GM12865 (cell line): ENCODE results near the gene FRAS1.

ENCODE experiments used
- DNase-seq: peaks from one replicate; pipeline ENCODE4 v3.0.0; 2010; ENCODE audit warnings: low read depth
- H3K4me3 ChIP-seq: 2 replicates; pipeline ENCODE4 v1.5.1; 2011; ENCODE audit warnings: mild to moderate bottlenecking, low read depth, low read length, control low read depth
- CTCF ChIP-seq: IDR thresholded peaks from 2 replicates; pipeline ENCODE4 v1.5.1; 2011; ENCODE audit warnings: low read length, control low read depth, low read depth, inconsistent platforms; ENCODE audit not compliant: insufficient read depth; ENCODE audit errors: missing control alignments

Gene FRAS1

GRCh38 chr4:78291277-78291676 is 234.2 kb downstream of the FRAS1 start:
- no peak for DNase-seq
- no peak overlapping the region for H3K4me3 ChIP-seq
- TF ChIP-seq CTCF = no peak

GRCh38 chr4:78292341-78292740 is 235.2 kb downstream of the FRAS1 start:
- no peak for DNase-seq
- TF ChIP-seq CTCF = no peak
- no peak overlapping the region for H3K4me3 ChIP-seq

GRCh38 chr4:78292856-78293255 is 235.7 kb downstream of the FRAS1 start:
- no peak for DNase-seq
- no peak overlapping the region for H3K4me3 ChIP-seq
- no peak for TF ChIP-seq CTCF

GRCh38 chr4:78293348-78293747 is 236.2 kb downstream of the FRAS1 start:
- DNase-seq = no peak
- H3K4me3 ChIP-seq = no peak overlapping the region
- no peak for TF ChIP-seq CTCF

- DNase-seq = no peak
- TF ChIP-seq CTCF = no peak
- no peak overlapping the region for H3K4me3 ChIP-seq
These were observed 236.7 kb downstream of the FRAS1 start for GRCh38 chr4:78293821-78294301.

- H3K4me3 ChIP-seq = no peak overlapping the region
- DNase-seq = no peak
- TF ChIP-seq CTCF = no peak
These were observed 239.1 kb downstream of the FRAS1 start for GRCh38 chr4:78296261-78296660.

GRCh38 chr4:78297116-78297800 is 240.1 kb downstream of the FRAS1 start:
- peak; percentile 44 for DNase-seq
- H3K4me3 ChIP-seq = no peak overlapping the region
- no peak for TF ChIP-seq CTCF
